HG02678 (cell line): Measurements from ENCODE around the gene PHF5A.

Experiments
- ATAC-seq: cut with Tn5 transposase; IDR thresholded peaks from one replicate; pipeline ENCODE4 v1.9.1; 2021; ENCODE audit warnings: mild to moderate bottlenecking, moderate library complexity; ENCODE audit not compliant: unreplicated experiment

Gene PHF5A

GRCh38 chr22:41418717-41419116 is 49.8 kb downstream of the PHF5A start:
- ATAC-seq: no peak

- ATAC-seq: no peak
Observed at GRCh38 chr22:41417622-41418390, 50.7 kb downstream of the PHF5A start.

- no peak for ATAC-seq
Observed at GRCh38 chr22:41415554-41415953, 52.9 kb downstream of the PHF5A start.

GRCh38 chr22:41411021-41411851 is 57.3 kb downstream of the PHF5A start:
- no peak for ATAC-seq

DNA sequence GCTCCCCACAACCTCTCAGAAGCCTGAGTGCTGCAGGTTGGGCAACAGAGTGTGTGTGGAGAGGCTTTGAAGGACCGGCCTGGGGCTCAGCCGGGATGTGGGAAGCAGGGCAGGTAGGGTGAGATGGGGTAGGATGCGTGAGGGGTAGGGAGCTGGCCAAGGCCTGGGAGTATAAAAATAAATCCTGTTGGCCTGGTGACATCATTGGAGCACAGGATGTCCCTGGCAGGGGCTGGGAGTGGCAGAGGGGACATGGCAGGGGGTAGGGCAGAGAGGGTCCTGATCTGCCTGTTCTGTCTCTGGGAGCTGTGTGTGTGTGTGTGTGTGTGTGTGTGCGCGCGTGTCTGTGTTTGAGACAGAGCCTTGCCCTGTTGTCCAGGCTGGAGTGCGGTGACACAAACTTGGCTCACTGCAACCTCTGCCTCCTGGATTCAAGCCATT is 58.2 kb downstream of the PHF5A start:
- ATAC-seq: no peak
